GM23338 (cell line): Measurements from ENCODE around the gene LRRC28. TPM values are rescaled to one million over a fixed set of nuclear protein-coding genes. Genes with fewer than 3 reads are reported as not detected.

Source experiments
- ATAC-seq: fragments of 200-7000 bp; cut with Tn5 transposase; 3 replicates; pipeline ENCODE4 v1.9.1; 2020
- DNase-seq: peaks from one replicate; pipeline ENCODE4 v3.0.0-alpha.2; 2015; ENCODE audit warnings: low spot score
- H2AFZ ChIP-seq: fragments of 200-600 bp; sonication (generic); 2 replicates; pipeline ENCODE4 v1.8.0; 2016; ENCODE audit warnings: antibody characterized with exemption, mild to moderate bottlenecking, moderate library complexity
- H3F3A ChIP-seq: fragments of 200-600 bp; sonication (generic); replicated peaks from 2 replicates; pipeline ENCODE4 v1.8.0; 2017; ENCODE audit warnings: antibody characterized with exemption, mixed run types, low read depth
- H3K27ac ChIP-seq: fragments of 200-600 bp; sonication (generic); 2 replicates; pipeline ENCODE4 v1.6.1; 2016; ENCODE audit warnings: low read depth
- H3K27me3 ChIP-seq: fragments of 200-600 bp; sonication (generic); 2 replicates; pipeline ENCODE4 v1.8.0; 2016; ENCODE audit warnings: mild to moderate bottlenecking, mixed run types, moderate library complexity; ENCODE audit not compliant: insufficient read depth
- H3K36me3 ChIP-seq: fragments of 200-600 bp; sonication (generic); 2 replicates; pipeline ENCODE4 v1.8.0; 2016; ENCODE audit warnings: mild to moderate bottlenecking; ENCODE audit not compliant: insufficient read depth
- H3K4me1 ChIP-seq: fragments of 200-600 bp; sonication (generic); 2 replicates; pipeline ENCODE4 v1.8.0; 2016; ENCODE audit warnings: mild to moderate bottlenecking, moderate library complexity; ENCODE audit not compliant: insufficient read depth
- H3K4me2 ChIP-seq: fragments of 200-600 bp; sonication (generic); 2 replicates; pipeline ENCODE4 v1.7.1; 2017; ENCODE audit warnings: mixed run types
- H3K4me3 ChIP-seq: fragments of 200-600 bp; sonication (generic); 2 replicates; pipeline ENCODE4 v1.6.1; 2016; ENCODE audit warnings: mixed run types
- H3K79me2 ChIP-seq: fragments of 200-600 bp; sonication (generic); replicated peaks from 2 replicates; pipeline ENCODE4 v1.8.0; 2017; ENCODE audit warnings: mild to moderate bottlenecking; ENCODE audit not compliant: insufficient read depth
- H3K9me2 ChIP-seq: fragments of 200-600 bp; sonication (generic); 2 replicates; pipeline ENCODE4 v1.8.0; 2017; ENCODE audit not compliant: insufficient read depth
- H4K20me1 ChIP-seq: fragments of 200-600 bp; sonication (generic); replicated peaks from 2 replicates; pipeline ENCODE4 v1.8.0; 2017; ENCODE audit warnings: mild to moderate bottlenecking; ENCODE audit not compliant: insufficient read depth
- H3K27ac Mint-ChIP-seq: 2 replicates; pipeline ENCODE4 v1.8.0; 2020; ENCODE audit warnings: inconsistent platforms, mild to moderate bottlenecking, moderate library complexity, mixed read lengths
- H3K27me3 Mint-ChIP-seq: 3 replicates; pipeline ENCODE4 v1.8.0; 2022; ENCODE audit warnings: low read depth, mild to moderate bottlenecking, moderate library complexity, mixed read lengths, inconsistent platforms; ENCODE audit not compliant: insufficient read depth, poor library complexity
- H3K36me3 Mint-ChIP-seq: 3 replicates; pipeline ENCODE4 v1.8.0; 2021; ENCODE audit warnings: low read depth, mild to moderate bottlenecking, inconsistent platforms, moderate library complexity, mixed read lengths
- H3K4me1 Mint-ChIP-seq: 3 replicates; pipeline ENCODE4 v1.8.0; 2020; ENCODE audit warnings: mild to moderate bottlenecking, inconsistent platforms, mixed read lengths
- H3K4me3 Mint-ChIP-seq: 3 replicates; pipeline ENCODE4 v1.8.0; 2021; ENCODE audit warnings: moderate library complexity, mild to moderate bottlenecking, inconsistent platforms, mixed read lengths
- H3K9me3 Mint-ChIP-seq: 3 replicates; pipeline ENCODE4 v1.8.0; 2020; ENCODE audit warnings: moderate library complexity, mild to moderate bottlenecking, inconsistent platforms, mixed read lengths
- CREB1 ChIP-seq: fragments of 250-450 bp; sonication (Bioruptor Pico); IDR thresholded peaks from 2 replicates; pipeline ENCODE4 v1.5.0; 2020; ENCODE audit warnings: low read depth, mild to moderate bottlenecking, moderate library complexity
- EZH2 ChIP-seq: fragments of 200-600 bp; sonication (generic); IDR thresholded peaks from one replicate; pipeline ENCODE4 v1.8.0; 2017; ENCODE audit warnings: antibody characterized with exemption, mild to moderate bottlenecking, low read depth; ENCODE audit not compliant: unreplicated experiment
- EZH2phosphoT487 ChIP-seq: fragments of 200-600 bp; sonication (generic); IDR thresholded peaks from one replicate; pipeline ENCODE4 v1.8.1; 2018; ENCODE audit warnings: antibody characterized with exemption; ENCODE audit not compliant: unreplicated experiment
- JUNB ChIP-seq: IDR thresholded peaks from one replicate; pipeline ENCODE4 v1.6.1; 2016; ENCODE audit warnings: antibody characterized with exemption; ENCODE audit not compliant: unreplicated experiment
- POLR2AphosphoS5 ChIP-seq: IDR thresholded peaks from 2 replicates; pipeline ENCODE4 v1.6.1; 2016; ENCODE audit warnings: antibody characterized with exemption, low read depth
- ZNF114 ChIP-seq: fragments of 250-450 bp; sonication (Bioruptor Pico); IDR thresholded peaks from 2 replicates; pipeline ENCODE4 v1.5.0; 2020; ENCODE audit warnings: mild to moderate bottlenecking, moderate library complexity
- ZNF331 ChIP-seq: fragments of 250-450 bp; sonication (Bioruptor Pico); IDR thresholded peaks from 2 replicates; pipeline ENCODE4 v1.5.0; 2020; ENCODE audit warnings: low read depth, mild to moderate bottlenecking, moderate library complexity
- polyA plus RNA-seq: library from polyadenylated mRNA; unstranded; fragments of >200 nt; fragmentation: Nextera tagmentation; extraction: Ambion mirVana; gene quantifications from 2 replicates; pipeline ENCODE4 v1.2.1, GENCODE V29; 2016
- total RNA-seq: library from RNA; depleted of rRNA; stranded (reverse); fragments of >200 nt; shearing (Covaris generic); gene quantifications from 2 replicates; pipeline ENCODE4 v1.2.3, GENCODE V29; 2014
- TF ChIP-seq, protein P1 (sequence below), 2 experiments: fragments of 200-600 bp in 1 of 2; sonication (generic) in 1 of 2; conservative IDR thresholded peaks; 2 replicates each; pipeline versions ENCODE4 v1.5.1 to v1.6.1; 2016 to 2017; ENCODE audit warnings: antibody characterized with exemption in 2 of 2, low read depth in 2 of 2, mild to moderate bottlenecking in 2 of 2, moderate library complexity in 1 of 2
- TF ChIP-seq, protein P2 (sequence below): fragments of 250-450 bp; sonication (Bioruptor Pico); IDR thresholded peaks from 2 replicates; pipeline ENCODE4 v1.5.0; 2020; ENCODE audit warnings: mild to moderate bottlenecking, moderate library complexity
- TF ChIP-seq, protein P3 (sequence below): IDR thresholded peaks from 2 replicates; pipeline ENCODE4 v1.6.1; 2016; ENCODE audit warnings: antibody characterized with exemption

The LRRC28 gene
- total and polyA plus RNA-seq, 2 experiments from 2014 or later = 12.9 to 28.4 TPM

DNA sequence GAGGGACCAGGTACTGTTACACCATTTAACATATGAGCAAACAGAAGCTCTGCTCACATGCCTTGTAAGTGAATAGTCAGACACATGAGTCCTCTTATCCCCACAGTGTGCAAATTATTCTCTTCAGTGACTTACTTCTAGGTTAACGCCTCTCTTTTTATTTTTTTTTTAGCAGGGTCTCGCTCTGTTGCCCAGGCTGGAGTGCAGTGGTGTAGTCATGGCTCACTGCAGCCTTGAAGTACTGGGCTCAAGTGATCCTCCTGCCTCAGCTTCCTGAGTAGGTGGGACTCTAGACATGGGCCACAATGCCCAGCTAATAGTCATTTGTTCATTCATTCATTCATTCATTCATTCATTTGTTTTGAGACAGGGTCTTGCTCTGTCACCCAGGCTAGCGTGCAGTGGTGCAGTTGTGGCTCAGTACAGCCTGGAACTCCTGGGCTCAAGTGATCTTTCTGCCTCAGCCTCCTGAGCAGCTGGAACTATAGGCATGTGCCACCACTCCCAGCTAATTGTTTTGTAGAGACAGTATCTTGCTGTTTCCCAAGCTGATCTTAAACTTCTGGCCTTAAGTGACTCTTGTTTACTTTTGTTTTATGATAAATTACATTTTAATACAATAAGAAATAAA lies 94.7 kb downstream of the LRRC28 start:
- ATAC-seq = no peak
- DNase-seq = no peak
- peaks cover 7% of the 10 kb centered on the region; the same call in 1 of the 2 replicates for H3K4me1 ChIP-seq
- no peak overlapping the region for H3K27ac ChIP-seq
- H3K9me2 ChIP-seq = no peaks in the 10 kb centered on the region
- H3K4me3 ChIP-seq = no peak overlapping the region
- peaks cover 2% of the 10 kb centered on the region for H3K27me3 Mint-ChIP-seq
- H4K20me1 ChIP-seq = no peaks in the 10 kb centered on the region
- no peaks in the 10 kb centered on the region for H3K79me2 ChIP-seq
- peaks cover 13% of the 10 kb centered on the region; the same call in 2 of the 3 replicates for H3K4me1 Mint-ChIP-seq
- TF ChIP-seq POLR2AphosphoS5 (no peak), CREB1 (no peak), EZH2 (no peak), EZH2phosphoT487 (no peak), ZNF114 (CRISPR knock-in tag) (no peak)
- H3K27me3 ChIP-seq = no peaks in the 10 kb centered on the region
- H3K4me3 Mint-ChIP-seq = no peak overlapping the region
- H3K4me2 ChIP-seq = no peak overlapping the region
- no peaks in the 10 kb centered on the region for H3K9me3 Mint-ChIP-seq
- H2AFZ ChIP-seq = no peak overlapping the region
- no peak overlapping the region for H3K27ac Mint-ChIP-seq
- H3K36me3 Mint-ChIP-seq = 0 out of 3 replicates have a peak, but pooled peaks cover 5% of the 10 kb centered on the region
- H3K36me3 ChIP-seq = no peaks in the 10 kb centered on the region
- no peaks in the 10 kb centered on the region for H3F3A ChIP-seq

DNA sequence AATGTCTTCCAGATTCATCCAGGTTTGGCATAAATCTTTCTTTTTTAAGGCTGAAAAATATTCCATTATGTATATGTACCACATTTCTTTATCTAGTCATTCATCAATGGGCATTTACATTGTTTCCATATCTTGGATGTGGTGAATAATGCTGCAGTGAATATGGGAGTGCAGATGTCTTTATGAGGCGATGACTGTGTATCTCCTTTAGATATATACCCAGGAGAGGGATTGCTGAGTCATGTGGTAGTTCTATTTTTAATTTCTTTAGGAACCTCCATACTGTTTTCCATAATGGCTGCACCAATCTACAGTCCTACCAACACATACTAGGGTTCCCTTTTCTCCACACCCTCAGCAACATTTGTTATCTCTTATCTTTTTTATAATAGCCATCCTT lies 96.3 kb downstream of the LRRC28 start:
- Histone ChIP-seq H3K4me1 (peaks cover 7% of the 10 kb centered on the region; the same call in 1 of the 2 replicates), H4K20me1 (no peaks in the 10 kb centered on the region), H3K36me3 (no peaks in the 10 kb centered on the region), H3K27ac (no peak overlapping the region), H3K9me2 (no peaks in the 10 kb centered on the region), H3K4me2 (no peak overlapping the region), H2AFZ (no peak overlapping the region), H3K27me3 (no peaks in the 10 kb centered on the region), H3F3A (no peaks in the 10 kb centered on the region), H3K79me2 (no peaks in the 10 kb centered on the region), H3K4me3 (no peak overlapping the region)
- no peak for ATAC-seq
- 0 out of 3 replicates have a peak, but pooled peaks cover 5% of the 10 kb centered on the region for H3K36me3 Mint-ChIP-seq
- peaks cover 13% of the 10 kb centered on the region; the same call in 2 of the 3 replicates for H3K4me1 Mint-ChIP-seq
- H3K27me3 Mint-ChIP-seq = peaks cover 2% of the 10 kb centered on the region
- TF ChIP-seq, protein P1, sequence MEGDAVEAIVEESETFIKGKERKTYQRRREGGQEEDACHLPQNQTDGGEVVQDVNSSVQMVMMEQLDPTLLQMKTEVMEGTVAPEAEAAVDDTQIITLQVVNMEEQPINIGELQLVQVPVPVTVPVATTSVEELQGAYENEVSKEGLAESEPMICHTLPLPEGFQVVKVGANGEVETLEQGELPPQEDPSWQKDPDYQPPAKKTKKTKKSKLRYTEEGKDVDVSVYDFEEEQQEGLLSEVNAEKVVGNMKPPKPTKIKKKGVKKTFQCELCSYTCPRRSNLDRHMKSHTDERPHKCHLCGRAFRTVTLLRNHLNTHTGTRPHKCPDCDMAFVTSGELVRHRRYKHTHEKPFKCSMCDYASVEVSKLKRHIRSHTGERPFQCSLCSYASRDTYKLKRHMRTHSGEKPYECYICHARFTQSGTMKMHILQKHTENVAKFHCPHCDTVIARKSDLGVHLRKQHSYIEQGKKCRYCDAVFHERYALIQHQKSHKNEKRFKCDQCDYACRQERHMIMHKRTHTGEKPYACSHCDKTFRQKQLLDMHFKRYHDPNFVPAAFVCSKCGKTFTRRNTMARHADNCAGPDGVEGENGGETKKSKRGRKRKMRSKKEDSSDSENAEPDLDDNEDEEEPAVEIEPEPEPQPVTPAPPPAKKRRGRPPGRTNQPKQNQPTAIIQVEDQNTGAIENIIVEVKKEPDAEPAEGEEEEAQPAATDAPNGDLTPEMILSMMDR (conservative IDR thresholded peaks at IDR 0.05; ENCODE audit: low read depth in 2 of 2) = no peak
- TF ChIP-seq EZH2phosphoT487 (no peak), CREB1 (no peak), ZNF331 (no peak), JUNB (no peak)
- TF ChIP-seq, protein P2, sequence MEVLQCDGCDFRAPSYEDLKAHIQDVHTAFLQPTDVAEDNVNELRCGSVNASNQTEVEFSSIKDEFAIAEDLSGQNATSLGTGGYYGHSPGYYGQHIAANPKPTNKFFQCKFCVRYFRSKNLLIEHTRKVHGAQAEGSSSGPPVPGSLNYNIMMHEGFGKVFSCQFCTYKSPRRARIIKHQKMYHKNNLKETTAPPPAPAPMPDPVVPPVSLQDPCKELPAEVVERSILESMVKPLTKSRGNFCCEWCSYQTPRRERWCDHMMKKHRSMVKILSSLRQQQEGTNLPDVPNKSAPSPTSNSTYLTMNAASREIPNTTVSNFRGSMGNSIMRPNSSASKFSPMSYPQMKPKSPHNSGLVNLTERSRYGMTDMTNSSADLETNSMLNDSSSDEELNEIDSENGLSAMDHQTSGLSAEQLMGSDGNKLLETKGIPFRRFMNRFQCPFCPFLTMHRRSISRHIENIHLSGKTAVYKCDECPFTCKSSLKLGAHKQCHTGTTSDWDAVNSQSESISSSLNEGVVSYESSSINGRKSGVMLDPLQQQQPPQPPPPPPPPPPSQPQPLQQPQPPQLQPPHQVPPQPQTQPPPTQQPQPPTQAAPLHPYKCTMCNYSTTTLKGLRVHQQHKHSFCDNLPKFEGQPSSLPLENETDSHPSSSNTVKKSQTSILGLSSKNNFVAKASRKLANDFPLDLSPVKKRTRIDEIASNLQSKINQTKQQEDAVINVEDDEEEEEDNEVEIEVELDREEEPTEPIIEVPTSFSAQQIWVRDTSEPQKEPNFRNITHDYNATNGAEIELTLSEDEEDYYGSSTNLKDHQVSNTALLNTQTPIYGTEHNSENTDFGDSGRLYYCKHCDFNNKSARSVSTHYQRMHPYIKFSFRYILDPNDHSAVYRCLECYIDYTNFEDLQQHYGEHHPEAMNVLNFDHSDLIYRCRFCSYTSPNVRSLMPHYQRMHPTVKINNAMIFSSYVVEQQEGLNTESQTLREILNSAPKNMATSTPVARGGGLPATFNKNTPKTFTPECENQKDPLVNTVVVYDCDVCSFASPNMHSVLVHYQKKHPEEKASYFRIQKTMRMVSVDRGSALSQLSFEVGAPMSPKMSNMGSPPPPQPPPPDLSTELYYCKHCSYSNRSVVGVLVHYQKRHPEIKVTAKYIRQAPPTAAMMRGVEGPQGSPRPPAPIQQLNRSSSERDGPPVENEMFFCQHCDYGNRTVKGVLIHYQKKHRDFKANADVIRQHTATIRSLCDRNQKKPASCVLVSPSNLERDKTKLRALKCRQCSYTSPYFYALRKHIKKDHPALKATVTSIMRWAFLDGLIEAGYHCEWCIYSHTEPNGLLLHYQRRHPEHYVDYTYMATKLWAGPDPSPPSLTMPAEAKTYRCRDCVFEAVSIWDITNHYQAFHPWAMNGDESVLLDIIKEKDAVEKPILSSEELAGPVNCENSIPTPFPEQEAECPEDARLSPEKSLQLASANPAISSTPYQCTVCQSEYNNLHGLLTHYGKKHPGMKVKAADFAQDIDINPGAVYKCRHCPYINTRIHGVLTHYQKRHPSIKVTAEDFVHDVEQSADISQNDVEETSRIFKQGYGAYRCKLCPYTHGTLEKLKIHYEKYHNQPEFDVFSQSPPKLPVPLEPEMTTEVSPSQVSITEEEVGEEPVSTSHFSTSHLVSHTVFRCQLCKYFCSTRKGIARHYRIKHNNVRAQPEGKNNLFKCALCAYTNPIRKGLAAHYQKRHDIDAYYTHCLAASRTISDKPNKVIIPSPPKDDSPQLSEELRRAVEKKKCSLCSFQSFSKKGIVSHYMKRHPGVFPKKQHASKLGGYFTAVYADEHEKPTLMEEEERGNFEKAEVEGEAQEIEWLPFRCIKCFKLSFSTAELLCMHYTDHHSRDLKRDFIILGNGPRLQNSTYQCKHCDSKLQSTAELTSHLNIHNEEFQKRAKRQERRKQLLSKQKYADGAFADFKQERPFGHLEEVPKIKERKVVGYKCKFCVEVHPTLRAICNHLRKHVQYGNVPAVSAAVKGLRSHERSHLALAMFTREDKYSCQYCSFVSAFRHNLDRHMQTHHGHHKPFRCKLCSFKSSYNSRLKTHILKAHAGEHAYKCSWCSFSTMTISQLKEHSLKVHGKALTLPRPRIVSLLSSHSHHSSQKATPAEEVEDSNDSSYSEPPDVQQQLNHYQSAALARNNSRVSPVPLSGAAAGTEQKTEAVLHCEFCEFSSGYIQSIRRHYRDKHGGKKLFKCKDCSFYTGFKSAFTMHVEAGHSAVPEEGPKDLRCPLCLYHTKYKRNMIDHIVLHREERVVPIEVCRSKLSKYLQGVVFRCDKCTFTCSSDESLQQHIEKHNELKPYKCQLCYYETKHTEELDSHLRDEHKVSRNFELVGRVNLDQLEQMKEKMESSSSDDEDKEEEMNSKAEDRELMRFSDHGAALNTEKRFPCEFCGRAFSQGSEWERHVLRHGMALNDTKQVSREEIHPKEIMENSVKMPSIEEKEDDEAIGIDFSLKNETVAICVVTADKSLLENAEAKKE (CRISPR knock-in tag) = no peak
- TF ChIP-seq, protein P3, sequence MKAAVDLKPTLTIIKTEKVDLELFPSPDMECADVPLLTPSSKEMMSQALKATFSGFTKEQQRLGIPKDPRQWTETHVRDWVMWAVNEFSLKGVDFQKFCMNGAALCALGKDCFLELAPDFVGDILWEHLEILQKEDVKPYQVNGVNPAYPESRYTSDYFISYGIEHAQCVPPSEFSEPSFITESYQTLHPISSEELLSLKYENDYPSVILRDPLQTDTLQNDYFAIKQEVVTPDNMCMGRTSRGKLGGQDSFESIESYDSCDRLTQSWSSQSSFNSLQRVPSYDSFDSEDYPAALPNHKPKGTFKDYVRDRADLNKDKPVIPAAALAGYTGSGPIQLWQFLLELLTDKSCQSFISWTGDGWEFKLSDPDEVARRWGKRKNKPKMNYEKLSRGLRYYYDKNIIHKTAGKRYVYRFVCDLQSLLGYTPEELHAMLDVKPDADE = no peak
- no peak for DNase-seq
- H3K9me3 Mint-ChIP-seq = no peaks in the 10 kb centered on the region
- H3K4me3 Mint-ChIP-seq = no peak overlapping the region
- H3K27ac Mint-ChIP-seq = no peak overlapping the region; the same call in 1 of the 2 replicates
